PC-9 (cell line): ENCODE results near the gene SLC46A3.

Experiments used
- CTCF ChIP-seq: fragments of 200-600 bp; sonication (generic); conservative IDR thresholded peaks from 2 replicates; pipeline ENCODE4 v1.6.1; 2017; ENCODE audit warnings: mixed run types, antibody characterized with exemption, mild to moderate bottlenecking, moderate library complexity
- EZH2 ChIP-seq: fragments of 200-600 bp; sonication (generic); IDR thresholded peaks from 2 replicates; pipeline ENCODE4 v1.8.0; 2017; ENCODE audit warnings: antibody characterized with exemption, low read depth

DNA sequence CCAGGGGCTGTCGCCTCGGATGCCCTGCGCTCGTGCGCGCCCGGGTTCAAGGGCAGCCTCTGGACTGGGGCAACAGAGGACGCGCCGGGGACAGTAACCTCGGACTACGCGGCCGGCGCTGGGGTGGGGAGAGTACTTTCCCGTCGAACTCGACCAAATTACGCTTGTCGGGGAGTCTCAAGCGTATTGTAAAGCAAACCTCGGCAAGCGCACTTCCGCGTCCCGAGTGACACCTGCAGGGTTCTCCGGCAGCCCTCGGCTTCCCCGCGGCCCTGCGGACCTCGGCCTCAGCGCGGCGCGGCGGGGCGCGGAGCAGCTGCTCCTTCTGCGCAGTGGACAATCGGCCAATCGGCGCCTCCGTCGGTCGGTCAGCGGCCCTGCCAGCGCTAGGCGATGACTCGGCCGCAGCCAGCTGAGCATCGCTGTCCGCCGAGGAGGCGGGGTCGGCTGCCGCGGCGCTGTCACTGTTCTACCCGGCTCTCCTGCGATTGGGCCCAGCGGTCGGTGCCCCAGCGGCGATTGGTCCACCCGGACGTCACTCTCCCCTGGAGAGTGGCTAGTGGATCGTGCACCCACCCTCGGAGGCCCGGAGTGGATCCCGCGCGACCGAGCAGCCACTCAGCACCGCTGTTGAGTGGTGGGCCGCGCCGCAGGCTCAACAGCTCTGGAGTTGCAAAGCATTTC lies at the start of gene SLC46A3:
- TF ChIP-seq CTCF (no peak), EZH2 (no peak)
